ENCODE data around the gene AMT. TPM values are rescaled to one million over a fixed set of nuclear protein-coding genes. Genes with fewer than 3 reads are reported as not detected.
A peak's percentile ranks its signal among the peaks of the same experiment; 100 is the strongest.

The AMT gene
- total and polyA plus RNA-seq, 4 donors, result 3.8 to 12.4 (median 8.8) TPM

- WGBS, 2 donors, result 89 to 91% methylated on average over 1 of the region's 1 CpG
- no peak for TF ChIP-seq CTCF (IDR thresholded peaks at IDR 0.05; ENCODE audit: control extremely low read depth, extremely low read depth)
Observed at GRCh38 chr3:49388289-49388820, 33.9 kb downstream of the AMT start.

DNA sequence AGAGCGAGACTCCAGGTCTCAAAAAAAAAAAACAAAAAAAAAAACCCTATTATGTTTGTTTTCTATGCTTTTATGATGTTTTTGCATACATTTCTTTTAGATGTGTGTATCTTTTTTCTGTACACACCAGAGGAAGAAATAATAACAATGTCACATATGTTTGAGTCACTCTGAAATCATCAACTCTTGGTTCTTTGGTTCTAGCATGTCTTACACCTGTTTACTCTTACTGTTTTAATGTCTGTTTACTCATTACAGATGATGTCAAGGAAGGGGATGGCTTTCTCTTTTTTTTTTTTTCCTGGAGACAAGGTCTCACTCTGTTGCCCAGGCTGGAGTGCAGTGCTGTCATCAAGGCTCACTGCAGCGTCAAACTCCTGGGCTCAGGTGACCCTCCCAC, 34.6 kb downstream of the AMT start:
- Histone ChIP-seq H3K4me1 (ENCODE audit: control insufficient read depth in 5 of 5, insufficient read depth in 5 of 5, low read length in 5 of 5) (peaks cover 0 to 7% (median 3%) of the 10 kb centered on the region in 5 donors), H3K9me3 (ENCODE audit: control insufficient read depth in 4 of 4, insufficient read depth in 3 of 4, low read length in 3 of 4) (no peaks in the 10 kb centered on the region), H3K27ac (ENCODE audit: low read depth in 1 of 2, low read length in 1 of 2) (no peak overlapping the region), H3K27me3 (ENCODE audit: control insufficient read depth in 3 of 3, insufficient read depth in 3 of 3, low read length in 2 of 3) (no peaks in the 10 kb centered on the region), H3K9ac (ENCODE audit: insufficient read depth in 1 of 2, low read length in 2 of 2) (no peak overlapping the region), H3K4me3 (no peak overlapping the region), H3K36me3 (ENCODE audit: control insufficient read depth in 4 of 4, insufficient read depth in 4 of 4, low read length in 4 of 4) (peaks cover 0 to 6% (median 1%) of the 10 kb centered on the region in 4 donors)
- DNase-seq (no peak), ATAC-seq (ENCODE audit: insufficient read depth, low FRiP score) (no peak)
- WGBS, 2 donors, result 86 to 93% methylated on average over 2 of the region's 2 CpGs
- no peak for TF ChIP-seq CTCF (IDR thresholded peaks at IDR 0.05; ENCODE audit: control extremely low read depth, extremely low read depth)

More at GRCh38 chr3:49388289-49388820, 33.9 kb downstream of the AMT start:
- Histone ChIP-seq H3K4me3 (no peak overlapping the region), H3K9ac (ENCODE audit: insufficient read depth in 1 of 2, low read length in 2 of 2) (no peak overlapping the region), H3K9me3 (ENCODE audit: control insufficient read depth in 4 of 4, insufficient read depth in 3 of 4, low read length in 3 of 4) (no peaks in the 10 kb centered on the region), H3K27me3 (ENCODE audit: control insufficient read depth in 3 of 3, insufficient read depth in 3 of 3, low read length in 2 of 3) (no peaks in the 10 kb centered on the region), H3K36me3 (ENCODE audit: control insufficient read depth in 4 of 4, insufficient read depth in 4 of 4, low read length in 4 of 4) (peaks cover 0 to 8% (median 1%) of the 10 kb centered on the region in 4 donors), H3K27ac (ENCODE audit: low read depth in 1 of 2, low read length in 1 of 2) (no peak overlapping the region), H3K4me1 (ENCODE audit: control insufficient read depth in 5 of 5, insufficient read depth in 5 of 5, low read length in 5 of 5) (peaks cover 0 to 12% (median 3%) of the 10 kb centered on the region in 5 donors)
- ATAC-seq (ENCODE audit: insufficient read depth, low FRiP score) (no peak), DNase-seq (no peak)

- Histone ChIP-seq H3K4me3 (no peak overlapping the region), H3K36me3 (ENCODE audit: control insufficient read depth in 4 of 4, insufficient read depth in 4 of 4, low read length in 4 of 4) (peaks cover 0 to 6% (median 1%) of the 10 kb centered on the region in 4 donors), H3K4me1 (ENCODE audit: control insufficient read depth in 5 of 5, insufficient read depth in 5 of 5, low read length in 5 of 5) (peaks cover 0 to 7% (median 3%) of the 10 kb centered on the region in 5 donors), H3K9me3 (ENCODE audit: control insufficient read depth in 4 of 4, insufficient read depth in 3 of 4, low read length in 3 of 4) (no peaks in the 10 kb centered on the region), H3K27me3 (ENCODE audit: control insufficient read depth in 3 of 3, insufficient read depth in 3 of 3, low read length in 2 of 3) (no peaks in the 10 kb centered on the region), H3K9ac (ENCODE audit: insufficient read depth in 1 of 2, low read length in 2 of 2) (peak overlapping the region in 1 of 2 donors; percentile 49), H3K27ac (ENCODE audit: low read depth in 1 of 2, low read length in 1 of 2) (no peak overlapping the region)
- 27 to 53% methylated on average over 11 of the region's 11 CpGs for WGBS, 2 donors
- no peak for TF ChIP-seq CTCF (IDR thresholded peaks at IDR 0.05; ENCODE audit: control extremely low read depth, extremely low read depth)
- no peak for DNase-seq
- peak; percentile 29 for ATAC-seq (ENCODE audit: insufficient read depth, low FRiP score)
Observed at GRCh38 chr3:49386056-49386756, 36.1 kb downstream of the AMT start.
